HG03025 (cell line): ENCODE data around the gene ZNF845.
"Not testable (repeated sequence)": the region's sequence is repeated elsewhere in the genome, so short reads cannot be mapped to it uniquely, and the experiment has no call there.

Experiments
- ATAC-seq: cut with Tn5 transposase; IDR thresholded peaks from one replicate; pipeline ENCODE4 v1.9.1; 2021; ENCODE audit warnings: mild to moderate bottlenecking, moderate library complexity; ENCODE audit not compliant: unreplicated experiment, low FRiP score

The ZNF845 gene

GRCh38 chr19:53374743-53375142 is 41.2 kb downstream of the ZNF845 start:
- no peak for ATAC-seq

- ATAC-seq = no peak
Observed at GRCh38 chr19:53381376-53381775, 47.8 kb downstream of the ZNF845 start.

GRCh38 chr19:53388168-53388567 is 54.6 kb downstream of the ZNF845 start:
- no peak for ATAC-seq

GRCh38 chr19:53388904-53389303 is 55.4 kb downstream of the ZNF845 start:
- no peak for ATAC-seq

- ATAC-seq = no peak
Observed at GRCh38 chr19:53389571-53389970, 56.0 kb downstream of the ZNF845 start.

GRCh38 chr19:53389978-53390377 is 56.4 kb downstream of the ZNF845 start:
- no peak for ATAC-seq

- no peak for ATAC-seq
Observed at GRCh38 chr19:53394522-53394973, 61.0 kb downstream of the ZNF845 start.

GRCh38 chr19:53394974-53395839 is 61.7 kb downstream of the ZNF845 start, which contains the start of gene ZNF765:
ZNF765 (plus strand) TSS chr19:53395149; CDS start chr19:53398016, 2,867 bp downstream.
- ATAC-seq = peak; percentile 69

GRCh38 chr19:53395840-53396524 is 62.4 kb downstream of the ZNF845 start:
- not testable (repeated sequence) for ATAC-seq

- no peak for ATAC-seq
Observed at GRCh38 chr19:53396525-53396868, 62.9 kb downstream of the ZNF845 start.

GRCh38 chr19:53397918-53398317 is 64.4 kb downstream of the ZNF845 start:
- ATAC-seq = not testable (repeated sequence)
